HG02678 (cell line): ENCODE data around the gene CASP8.
A peak's percentile ranks its signal among the peaks of the same experiment; 100 is the strongest.

Source experiments
- ATAC-seq: cut with Tn5 transposase; IDR thresholded peaks from one replicate; pipeline ENCODE4 v1.9.1; 2021; ENCODE audit warnings: mild to moderate bottlenecking, moderate library complexity; ENCODE audit not compliant: unreplicated experiment

Gene CASP8

GRCh38 chr2:201260302-201260800 lies at the start of gene CASP8:
TSS of gene CASP8 (plus strand) at chr2:201260536. CDS start at chr2:201266487, 5,951 bp downstream.
- no peak for ATAC-seq

- ATAC-seq, result no peak
Measured at GRCh38 chr2:201215963-201216362, 44.4 kb upstream of the CASP8 start.

- ATAC-seq, result no peak
Measured at GRCh38 chr2:201216918-201217317, 43.4 kb upstream of the CASP8 start.

- no peak for ATAC-seq
Measured at GRCh38 chr2:201218780-201219179, 41.6 kb upstream of the CASP8 start.

- no peak for ATAC-seq
Measured at GRCh38 chr2:201219328-201220096, 40.8 kb upstream of the CASP8 start.

- no peak for ATAC-seq
Measured at GRCh38 chr2:201220102-201220570, 40.2 kb upstream of the CASP8 start.

GRCh38 chr2:201223089-201224073 lies 37.0 kb upstream of the CASP8 start:
- ATAC-seq, result peak; percentile 92

- ATAC-seq, result no peak
Measured at GRCh38 chr2:201228271-201228911, 31.9 kb upstream of the CASP8 start.

- no peak for ATAC-seq
Measured at GRCh38 chr2:201228912-201229290, 31.4 kb upstream of the CASP8 start.

- ATAC-seq, result peak; percentile 45
Measured at GRCh38 chr2:201231781-201232466, 28.4 kb upstream of the CASP8 start.

- ATAC-seq, result no peak
Measured at GRCh38 chr2:201232467-201232815, 27.9 kb upstream of the CASP8 start.

- peak; percentile 90 for ATAC-seq
Measured at GRCh38 chr2:201233192-201233811, 27.0 kb upstream of the CASP8 start.

- peak; percentile 24 for ATAC-seq
Measured at GRCh38 chr2:201233812-201234662, 26.3 kb upstream of the CASP8 start.

- ATAC-seq, result no peak
Measured at GRCh38 chr2:201234663-201235135, 25.6 kb upstream of the CASP8 start.

- no peak for ATAC-seq
Measured at GRCh38 chr2:201235860-201236811, 24.2 kb upstream of the CASP8 start.

- no peak for ATAC-seq
Measured at GRCh38 chr2:201237486-201238123, 22.7 kb upstream of the CASP8 start.
